DND-41 (cell line): Measurements from ENCODE around the gene DNM3.

Source experiments
- ATAC-seq: fragments of 200-7000 bp; cut with Tn5 transposase; 3 replicates; pipeline ENCODE4 v1.9.1; 2021; ENCODE audit warnings: low read depth; ENCODE audit not compliant: insufficient read depth
- DNase-seq: peaks from one replicate; pipeline ENCODE4 v3.0.0-alpha.2; 2020
- H2AFZ ChIP-seq: 2 replicates; pipeline ENCODE4 v1.6.0; 2012; ENCODE audit warnings: low read depth, low read length
- H3K27ac ChIP-seq: 2 replicates; pipeline ENCODE4 v1.5.1; 2012; ENCODE audit warnings: low read length, inconsistent platforms
- H3K27me3 ChIP-seq: fragments of 200-600 bp; sonication (generic); 2 replicates; pipeline ENCODE4 v1.6.0; 2012; ENCODE audit warnings: low read length, mild to moderate bottlenecking, inconsistent platforms; ENCODE audit not compliant: insufficient read depth, poor library complexity
- H3K36me3 ChIP-seq: 2 replicates; pipeline ENCODE4 v1.5.1; 2012; ENCODE audit warnings: low read length, inconsistent platforms; ENCODE audit not compliant: insufficient read depth
- H3K4me1 ChIP-seq: 2 replicates; pipeline ENCODE4 v1.5.1; 2012; ENCODE audit warnings: mild to moderate bottlenecking, low read length; ENCODE audit not compliant: insufficient read depth
- H3K4me2 ChIP-seq: 2 replicates; pipeline ENCODE4 v1.6.0; 2012; ENCODE audit warnings: mild to moderate bottlenecking, moderate library complexity, low read length, inconsistent platforms; ENCODE audit not compliant: insufficient read depth
- H3K4me3 ChIP-seq, 2 experiments: fragments of 200-600 bp in 1 of 2; shearing (Covaris generic) in 1 of 2; 2 replicates each; pipeline ENCODE4 v1.5.1; 2012 to 2016; ENCODE audit warnings: inconsistent platforms in 2 of 2, low read length in 2 of 2, mild to moderate bottlenecking in 2 of 2, low read depth in 1 of 2, moderate library complexity in 1 of 2
- H3K79me2 ChIP-seq: 2 replicates; pipeline ENCODE4 v1.6.0; 2012; ENCODE audit warnings: low read length, inconsistent platforms; ENCODE audit not compliant: insufficient read depth
- H3K9ac ChIP-seq: 2 replicates; pipeline ENCODE4 v1.6.0; 2012; ENCODE audit warnings: low read depth, mild to moderate bottlenecking, inconsistent platforms, low read length, moderate library complexity
- H3K9me3 ChIP-seq: 2 replicates; pipeline ENCODE4 v1.5.1; 2012; ENCODE audit warnings: low read length, moderate library complexity, mild to moderate bottlenecking, inconsistent platforms; ENCODE audit not compliant: insufficient read depth, severe bottlenecking
- H4K20me1 ChIP-seq: 2 replicates; pipeline ENCODE4 v1.6.0; 2012; ENCODE audit warnings: low read length; ENCODE audit not compliant: insufficient read depth
- EZH2 ChIP-seq: IDR thresholded peaks from 3 replicates; pipeline ENCODE4 v1.6.1; 2012; ENCODE audit warnings: borderline replicate concordance, low read depth, mild to moderate bottlenecking, moderate library complexity, low read length, inconsistent platforms; ENCODE audit not compliant: severe bottlenecking
- TF ChIP-seq, protein P1 (sequence below): IDR thresholded peaks from 2 replicates; pipeline ENCODE4 v1.5.1; 2012; ENCODE audit warnings: borderline replicate concordance, low read length, moderate library complexity, mild to moderate bottlenecking; ENCODE audit not compliant: poor library complexity, severe bottlenecking; ENCODE audit errors: extremely low read depth

The DNM3 gene

GRCh38 chr1:172338295-172338735 is 497.0 kb downstream of the DNM3 start:
- Histone ChIP-seq H3K4me3 (no peak overlapping the region), H3K4me1 (no peaks in the 10 kb centered on the region), H3K4me2 (no peak overlapping the region), H3K79me2 (no peaks in the 10 kb centered on the region), H3K9me3 (no peaks in the 10 kb centered on the region), H4K20me1 (no peaks in the 10 kb centered on the region), H3K9ac (no peak overlapping the region), H3K36me3 (no peaks in the 10 kb centered on the region), H2AFZ (no peak overlapping the region), H3K27ac (no peak overlapping the region), H3K27me3 (no peaks in the 10 kb centered on the region)
- ATAC-seq (no peak), DNase-seq (no peak)
- TF ChIP-seq, protein P1, sequence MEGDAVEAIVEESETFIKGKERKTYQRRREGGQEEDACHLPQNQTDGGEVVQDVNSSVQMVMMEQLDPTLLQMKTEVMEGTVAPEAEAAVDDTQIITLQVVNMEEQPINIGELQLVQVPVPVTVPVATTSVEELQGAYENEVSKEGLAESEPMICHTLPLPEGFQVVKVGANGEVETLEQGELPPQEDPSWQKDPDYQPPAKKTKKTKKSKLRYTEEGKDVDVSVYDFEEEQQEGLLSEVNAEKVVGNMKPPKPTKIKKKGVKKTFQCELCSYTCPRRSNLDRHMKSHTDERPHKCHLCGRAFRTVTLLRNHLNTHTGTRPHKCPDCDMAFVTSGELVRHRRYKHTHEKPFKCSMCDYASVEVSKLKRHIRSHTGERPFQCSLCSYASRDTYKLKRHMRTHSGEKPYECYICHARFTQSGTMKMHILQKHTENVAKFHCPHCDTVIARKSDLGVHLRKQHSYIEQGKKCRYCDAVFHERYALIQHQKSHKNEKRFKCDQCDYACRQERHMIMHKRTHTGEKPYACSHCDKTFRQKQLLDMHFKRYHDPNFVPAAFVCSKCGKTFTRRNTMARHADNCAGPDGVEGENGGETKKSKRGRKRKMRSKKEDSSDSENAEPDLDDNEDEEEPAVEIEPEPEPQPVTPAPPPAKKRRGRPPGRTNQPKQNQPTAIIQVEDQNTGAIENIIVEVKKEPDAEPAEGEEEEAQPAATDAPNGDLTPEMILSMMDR: no peak
- no peak for TF ChIP-seq EZH2

GRCh38 chr1:172339842-172340241 is 498.5 kb downstream of the DNM3 start:
- H3K9me3 ChIP-seq: no peaks in the 10 kb centered on the region
- H3K4me2 ChIP-seq: no peak overlapping the region
- no peak overlapping the region for H2AFZ ChIP-seq
- no peak for TF ChIP-seq EZH2
- TF ChIP-seq, protein P1: no peak
- no peaks in the 10 kb centered on the region for H3K27me3 ChIP-seq
- H3K4me1 ChIP-seq: no peaks in the 10 kb centered on the region
- H3K9ac ChIP-seq: no peak overlapping the region
- no peak for DNase-seq
- H3K79me2 ChIP-seq: no peaks in the 10 kb centered on the region
- no peaks in the 10 kb centered on the region for H4K20me1 ChIP-seq
- H3K27ac ChIP-seq: no peak overlapping the region
- no peak for ATAC-seq
- no peak overlapping the region for H3K4me3 ChIP-seq
- no peaks in the 10 kb centered on the region for H3K36me3 ChIP-seq

- no peaks in the 10 kb centered on the region for H3K4me1 ChIP-seq
- H3K27me3 ChIP-seq: no peaks in the 10 kb centered on the region
- no peak overlapping the region for H3K9ac ChIP-seq
- no peak overlapping the region for H3K4me2 ChIP-seq
- H3K27ac ChIP-seq: no peak overlapping the region
- H2AFZ ChIP-seq: no peak overlapping the region
- no peak for ATAC-seq
- H3K79me2 ChIP-seq: no peaks in the 10 kb centered on the region
- TF ChIP-seq, protein P1: no peak
- TF ChIP-seq EZH2: no peak
- H3K36me3 ChIP-seq: no peaks in the 10 kb centered on the region
- no peaks in the 10 kb centered on the region for H4K20me1 ChIP-seq
- DNase-seq: no peak
- H3K4me3 ChIP-seq: no peak overlapping the region
- no peaks in the 10 kb centered on the region for H3K9me3 ChIP-seq
Observed at GRCh38 chr1:172340520-172340919, 499.2 kb downstream of the DNM3 start.

DNA sequence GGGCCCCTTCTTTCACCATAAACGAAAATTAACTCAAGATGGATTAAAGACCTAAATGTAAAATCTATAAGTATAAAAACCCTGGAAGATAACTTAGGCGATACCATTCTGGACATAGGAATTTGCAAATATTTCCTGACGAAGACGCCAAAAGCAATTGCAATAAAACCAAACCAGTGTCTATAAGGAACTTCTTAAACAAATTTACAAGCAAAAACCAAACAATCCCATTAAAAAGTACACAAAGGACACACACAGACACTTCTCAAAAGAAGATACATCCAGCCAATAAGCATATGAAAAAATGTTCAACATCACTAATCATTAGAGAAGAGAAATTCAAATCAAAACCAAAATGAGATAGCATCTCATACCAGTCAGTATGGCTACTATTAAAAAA is 500.4 kb downstream of the DNM3 start:
- Histone ChIP-seq H3K4me2 (no peak overlapping the region), H3K27ac (no peak overlapping the region), H3K36me3 (no peaks in the 10 kb centered on the region), H2AFZ (no peak overlapping the region), H3K9me3 (peaks cover 2% of the 10 kb centered on the region), H3K4me1 (no peaks in the 10 kb centered on the region), H4K20me1 (no peaks in the 10 kb centered on the region), H3K27me3 (no peaks in the 10 kb centered on the region), H3K79me2 (no peaks in the 10 kb centered on the region), H3K9ac (no peak overlapping the region), H3K4me3 (no peak overlapping the region)
- TF ChIP-seq, protein P1: no peak
- no peak for TF ChIP-seq EZH2
- DNase-seq (no peak), ATAC-seq (no peak)
